Adrenal gland (tissue), 5 donors: ENCODE data around the gene POLD2.

Experiments used
- POLR2A ChIP-seq, 2 donors: fragments of 450-650 bp; IDR thresholded peaks; one replicate each; pipeline ENCODE4 v1.6.1; 2017; ENCODE audit warnings: antibody characterized with exemption in 2 of 2, mild to moderate bottlenecking in 2 of 2, moderate library complexity in 1 of 2
- TF ChIP-seq, protein P1 (sequence below), 6 experiments: fragments of 450-650 bp in 4 of 6; fragments of 200-600 bp in 2 of 6; sonication (generic) in 1 of 6; IDR thresholded peaks; 1 replicate in 5 of 6; 2 replicates in 1 of 6; pipeline versions ENCODE4 v1.5.1 to v1.8.0; 2016 to 2021; ENCODE audit warnings: antibody characterized with exemption in 6 of 6, mild to moderate bottlenecking in 2 of 6, moderate library complexity in 1 of 6
- donor health status: DM: no; HTN: no; CAD: no.

DNA sequence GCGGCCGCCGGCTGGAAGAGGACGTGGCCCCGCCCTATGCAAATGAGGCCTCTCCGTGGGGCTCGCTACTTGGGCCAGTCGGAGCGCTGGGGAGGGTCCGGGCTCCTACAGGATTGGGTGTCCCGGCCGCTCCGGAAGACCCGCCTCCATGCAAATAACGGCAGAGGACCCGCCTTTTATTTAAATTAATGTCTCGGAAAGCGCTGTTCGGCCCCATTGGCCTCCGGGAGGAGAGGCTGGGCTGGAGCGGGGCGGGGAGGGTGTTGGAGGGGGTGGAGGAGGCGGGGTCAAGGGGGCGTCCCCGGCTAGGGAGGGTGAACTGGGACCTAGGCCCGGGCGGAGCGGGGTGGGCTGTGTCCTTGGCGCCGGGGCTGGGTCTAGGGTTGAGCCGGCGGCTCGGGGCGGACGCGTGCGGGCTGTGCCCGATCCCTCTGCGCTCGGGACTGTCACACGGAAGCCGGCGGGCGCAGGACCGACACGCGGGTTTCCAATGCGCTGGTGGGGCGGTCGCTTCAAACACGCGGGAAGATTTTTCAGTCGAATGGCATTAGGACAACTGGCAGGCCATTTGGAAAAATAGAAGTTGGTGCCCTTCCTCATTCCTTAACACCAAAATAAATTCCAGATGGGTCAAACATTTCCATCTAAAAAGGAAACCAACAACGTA is 40.7 kb downstream of the POLD2 start:
- TF ChIP-seq POLR2A (IDR thresholded peaks at IDR 0.05) = peak in 1 of 2 donors; percentile 43
- TF ChIP-seq, protein P1, sequence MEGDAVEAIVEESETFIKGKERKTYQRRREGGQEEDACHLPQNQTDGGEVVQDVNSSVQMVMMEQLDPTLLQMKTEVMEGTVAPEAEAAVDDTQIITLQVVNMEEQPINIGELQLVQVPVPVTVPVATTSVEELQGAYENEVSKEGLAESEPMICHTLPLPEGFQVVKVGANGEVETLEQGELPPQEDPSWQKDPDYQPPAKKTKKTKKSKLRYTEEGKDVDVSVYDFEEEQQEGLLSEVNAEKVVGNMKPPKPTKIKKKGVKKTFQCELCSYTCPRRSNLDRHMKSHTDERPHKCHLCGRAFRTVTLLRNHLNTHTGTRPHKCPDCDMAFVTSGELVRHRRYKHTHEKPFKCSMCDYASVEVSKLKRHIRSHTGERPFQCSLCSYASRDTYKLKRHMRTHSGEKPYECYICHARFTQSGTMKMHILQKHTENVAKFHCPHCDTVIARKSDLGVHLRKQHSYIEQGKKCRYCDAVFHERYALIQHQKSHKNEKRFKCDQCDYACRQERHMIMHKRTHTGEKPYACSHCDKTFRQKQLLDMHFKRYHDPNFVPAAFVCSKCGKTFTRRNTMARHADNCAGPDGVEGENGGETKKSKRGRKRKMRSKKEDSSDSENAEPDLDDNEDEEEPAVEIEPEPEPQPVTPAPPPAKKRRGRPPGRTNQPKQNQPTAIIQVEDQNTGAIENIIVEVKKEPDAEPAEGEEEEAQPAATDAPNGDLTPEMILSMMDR (IDR thresholded peaks at IDR 0.05) = no peak
